IMR-90 (cell line): ENCODE data around the gene CAVIN2. TPM values are rescaled to one million over a fixed set of nuclear protein-coding genes. Genes with fewer than 3 reads are reported as not detected.

Experiments used
- ATAC-seq: fragments of 200-7000 bp; cut with Tn5 transposase; 2 replicates; pipeline ENCODE4 v1.9.1; 2020; ENCODE audit warnings: low read depth, mild to moderate bottlenecking, moderate library complexity
- BruUV-seq: library from RNA; stranded (reverse); fragments of 400-500 nt; replicated peaks from 2 replicates; lab custom pipeline; 2021; lab: Mats Ljungman, UMichigan
- CTCF ChIA-PET: fragments of 300-600 bp; formaldehyde crosslinking; extraction: SDS; loops from one replicate; lab custom pipeline; 2021; ENCODE audit warnings: antibody characterized with exemption; lab: Yijun Ruan, JAX
- POLR2A ChIA-PET: fragments of 300-600 bp; sonication (Branson Sonifier 250); formaldehyde crosslinking; loops from one replicate; lab custom pipeline; 2022; ENCODE audit warnings: antibody characterized with exemption; ENCODE audit not compliant: unreplicated experiment; lab: Charles Lee
- DNase-seq: peaks from one replicate; pipeline ENCODE4 v3.0.0; 2013
- H2AFZ ChIP-seq: replicated peaks from 2 replicates; pipeline ENCODE3; 2013; ENCODE audit warnings: low read length, mild to moderate bottlenecking; ENCODE audit not compliant: poor library complexity
- H2AK5ac ChIP-seq: 2 replicates; pipeline ENCODE4 v1.6.1; 2013; ENCODE audit warnings: low read depth, low read length, inconsistent platforms
- H2AK9ac ChIP-seq: replicated peaks from 2 replicates; pipeline ENCODE3; 2013; ENCODE audit warnings: mild to moderate bottlenecking, low read depth, low read length, moderate library complexity; ENCODE audit not compliant: poor library complexity
- H2BK120ac ChIP-seq: 2 replicates; pipeline ENCODE4 v1.6.1; 2013; ENCODE audit warnings: low read depth, low read length, inconsistent platforms
- H2BK15ac ChIP-seq: 3 replicates; pipeline ENCODE4 v1.6.1; 2013; ENCODE audit warnings: low read depth, low read length, inconsistent platforms
- H2BK20ac ChIP-seq: 2 replicates; pipeline ENCODE4 v1.6.1; 2013; ENCODE audit warnings: low read depth, mild to moderate bottlenecking, inconsistent platforms, low read length, moderate library complexity
- H2BK5ac ChIP-seq: 2 replicates; pipeline ENCODE4 v1.6.1; 2013; ENCODE audit warnings: mild to moderate bottlenecking, low read depth, low read length, inconsistent platforms; ENCODE audit not compliant: poor library complexity, severe bottlenecking
- H3K14ac ChIP-seq: replicated peaks from 2 replicates; pipeline ENCODE4 v1.6.1; 2013; ENCODE audit warnings: low read depth, low read length, inconsistent platforms
- H3K18ac ChIP-seq: 2 replicates; pipeline ENCODE4 v1.6.1; 2013; ENCODE audit warnings: low read depth, low read length, control low read depth
- H3K23ac ChIP-seq: 2 replicates; pipeline ENCODE4 v1.6.1; 2013; ENCODE audit warnings: low read depth, low read length, inconsistent platforms
- H3K27ac ChIP-seq: 2 replicates; pipeline ENCODE4 v1.5.1; 2013; ENCODE audit warnings: mild to moderate bottlenecking, control low read depth, low read length; ENCODE audit not compliant: insufficient read depth
- H3K27me3 ChIP-seq: 2 replicates; pipeline ENCODE4 v1.6.1; 2013; ENCODE audit warnings: low read length; ENCODE audit not compliant: control insufficient read depth, insufficient read depth
- H3K36me3 ChIP-seq: 2 replicates; pipeline ENCODE4 v1.6.1; 2013; ENCODE audit warnings: low read length, mixed read lengths; ENCODE audit not compliant: control insufficient read depth, insufficient read depth
- H3K4ac ChIP-seq: 2 replicates; pipeline ENCODE4 v1.6.1; 2013; ENCODE audit warnings: low read depth, low read length, inconsistent platforms
- H3K4me1 ChIP-seq: 2 replicates; pipeline ENCODE4 v1.6.1; 2013; ENCODE audit warnings: low read length, mixed read lengths; ENCODE audit not compliant: control insufficient read depth, insufficient read depth
- H3K4me2 ChIP-seq: 2 replicates; pipeline ENCODE4 v1.6.1; 2013; ENCODE audit warnings: low read depth, mild to moderate bottlenecking, control low read depth, low read length, moderate library complexity
- H3K4me3 ChIP-seq: 2 replicates; pipeline ENCODE4 v1.5.1; 2013; ENCODE audit warnings: low read depth, mild to moderate bottlenecking, control low read depth, low read length, moderate library complexity; ENCODE audit not compliant: insufficient read depth
- H3K56ac ChIP-seq: 2 replicates; pipeline ENCODE4 v1.6.1; 2013; ENCODE audit warnings: low read length, inconsistent platforms; ENCODE audit not compliant: insufficient read depth; ENCODE audit errors: extremely low read depth
- H3K79me1 ChIP-seq, 2 experiments: 2 replicates each; pipeline ENCODE4 v1.6.1; 2013; ENCODE audit warnings: low read length in 2 of 2, inconsistent platforms in 1 of 2, low read depth in 1 of 2
- H3K9ac ChIP-seq: 2 replicates; pipeline ENCODE4 v1.6.1; 2013; ENCODE audit warnings: low read depth, low read length, control low read depth
- H3K9me1 ChIP-seq: 2 replicates; pipeline ENCODE4 v1.6.1; 2013; ENCODE audit warnings: low read length, inconsistent platforms; ENCODE audit not compliant: insufficient read depth
- H3K9me3 ChIP-seq: 2 replicates; pipeline ENCODE4 v1.6.1; 2013; ENCODE audit warnings: low read length; ENCODE audit not compliant: control insufficient read depth, insufficient read depth
- H4K20me1 ChIP-seq: 2 replicates; pipeline ENCODE4 v1.6.1; 2013; ENCODE audit warnings: low read length, inconsistent platforms; ENCODE audit not compliant: insufficient read depth
- H4K5ac ChIP-seq: 2 replicates; pipeline ENCODE4 v1.6.1; 2013; ENCODE audit warnings: mild to moderate bottlenecking, low read depth, low read length, control low read depth
- H4K8ac ChIP-seq, 2 experiments: 2 replicates each; pipeline ENCODE4 v1.6.1; 2013; ENCODE audit warnings: low read depth in 2 of 2, low read length in 2 of 2, control low read depth in 1 of 2, inconsistent platforms in 1 of 2
- H4K91ac ChIP-seq: 2 replicates; pipeline ENCODE4 v1.6.1; 2013; ENCODE audit warnings: low read depth, low read length, inconsistent platforms; ENCODE audit not compliant: insufficient read depth
- BHLHE40 ChIP-seq: fragments of 150-350 bp; IDR thresholded peaks from 2 replicates; pipeline ENCODE4 v1.6.1; 2016; ENCODE audit warnings: mild to moderate bottlenecking, low read depth, low read length
- CHD1 ChIP-seq: IDR thresholded peaks from 2 replicates; pipeline ENCODE4 v1.6.1; 2012; ENCODE audit warnings: low read depth, low read length, improper control_type of control experiment
- FOS ChIP-seq: fragments of 150-350 bp; IDR thresholded peaks from 2 replicates; pipeline ENCODE4 v1.6.1; 2016; ENCODE audit warnings: low read depth, low read length
- MAZ ChIP-seq: IDR thresholded peaks from 2 replicates; pipeline ENCODE4 v1.6.1; 2012; ENCODE audit warnings: low read depth, mild to moderate bottlenecking, low read length, improper control_type of control experiment, moderate library complexity, borderline replicate concordance
- MXI1 ChIP-seq: IDR thresholded peaks from 2 replicates; pipeline ENCODE4 v1.6.1; 2012; ENCODE audit warnings: low read depth, mild to moderate bottlenecking, low read length, moderate library complexity, borderline replicate concordance
- POLR2A ChIP-seq: IDR thresholded peaks from 2 replicates; pipeline ENCODE4 v1.6.1; 2012; ENCODE audit warnings: mild to moderate bottlenecking, low read depth, low read length
- RFX5 ChIP-seq: IDR thresholded peaks from 2 replicates; pipeline ENCODE4 v1.8.0; 2012; ENCODE audit warnings: low read depth, mild to moderate bottlenecking, low read length, moderate library complexity
- WGBS, 2 experiments: methylation state at CpG; one replicate each; pipeline versions ENCODE4 v1.1.5 to v1.1.7; 2013; ENCODE audit warnings: missing lambda C conversion rate in 2 of 2; ENCODE audit not compliant: insufficient read length in 1 of 2; ENCODE audit errors: extremely low coverage in 2 of 2; 5-methylcytosine and 5-hydroxymethylcytosine counted together
- dilution Hi-C: fragments of 300-500 bp; cut with HindIII; formaldehyde crosslinking; loops from one replicate; pipeline ENCODE4 v1.14.3; 2018; ENCODE audit warnings: low sequenced_read_pairs; ENCODE audit not compliant: unreplicated experiment
- in situ Hi-C: fragments of 300-500 bp; cut with MboI; formaldehyde crosslinking; loops from 3 replicates; pipeline ENCODE4 v1.14.3; 2019; ENCODE audit warnings: low sequenced_read_pairs, inconsistent platforms, mixed read lengths
- intact Hi-C: fragments of 100-400 bp; cut with micrococcal nuclease; formaldehyde crosslinking; loops from 2 replicates; pipeline ENCODE4 v1.10.0; 2022
- polyA plus RNA-seq, 3 experiments: library from polyadenylated mRNA; depleted of rRNA; stranded (reverse); fragments of >200 nt; gene quantifications; 2 replicates each; pipeline ENCODE4 v1.2.3, GENCODE V29; 2012; ENCODE audit warnings: low replicate concordance in 1 of 3
- total RNA-seq: library from RNA; depleted of rRNA; stranded (reverse); fragments of >200 nt; gene quantifications from 2 replicates; pipeline ENCODE4 v1.2.3, GENCODE V29; 2012
- TF ChIP-seq, protein P1 (sequence below): fragments of 150-350 bp; IDR thresholded peaks from 2 replicates; pipeline ENCODE4 v1.6.1; 2017; ENCODE audit warnings: mild to moderate bottlenecking, antibody characterized with exemption, low read length, low read depth
- TF ChIP-seq, protein P2 (sequence below): conservative IDR thresholded peaks from 2 replicates; pipeline ENCODE4 v1.5.1; 2012; ENCODE audit warnings: mild to moderate bottlenecking, low read depth, low read length, improper control_type of control experiment

The CAVIN2 gene
- total and polyA plus RNA-seq, 2 of the 4 experiments (the other 2 are of a cell fraction), result 7.7 to 11.5 TPM

DNA sequence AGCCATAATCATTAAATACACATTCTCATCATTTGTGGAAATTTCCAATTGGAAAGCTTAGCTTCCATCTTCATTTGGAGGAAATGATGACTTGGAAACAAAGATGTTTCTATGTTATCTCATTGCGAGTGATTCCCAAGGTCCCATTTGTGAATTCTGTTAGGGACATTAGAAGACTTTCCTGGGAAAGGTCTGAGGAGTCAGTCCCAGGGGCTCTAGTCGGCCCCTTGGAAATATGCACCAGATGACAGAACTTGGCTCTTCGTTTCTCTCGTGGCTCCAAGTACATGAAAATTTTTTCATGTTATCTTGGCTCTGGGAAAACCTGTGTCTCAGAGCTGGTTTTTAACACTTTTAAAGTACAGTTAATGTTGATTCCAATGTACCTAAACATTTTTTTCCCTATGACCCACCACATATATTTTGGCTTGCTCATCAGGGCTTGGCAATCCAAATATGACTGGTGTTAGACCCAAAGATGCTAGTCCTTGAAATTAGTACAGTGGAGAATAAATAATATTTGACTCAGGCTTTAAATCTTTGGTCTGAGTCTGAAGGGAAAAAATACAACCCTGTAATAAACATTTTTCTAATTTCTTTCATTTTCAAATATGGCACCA is 15.4 kb upstream of the CAVIN2 start:
- 0 out of 3 replicates have a peak overlapping the region, but pooled peaks have one; percentile 6 for H2BK15ac ChIP-seq
- ATAC-seq, result no peak
- H3K4me2 ChIP-seq, result no peak overlapping the region
- dilution Hi-C loops (no loop called here), intact Hi-C loops (loop anchor here (10.0 kb wide), 1 partner anchor 157 kb away; no protein-coding TSS in a partner anchor), in situ Hi-C loops (no loop called here)
- peak overlapping the region; percentile 37; the same call in 1 of the 2 replicates for H4K91ac ChIP-seq
- no peaks in the 10 kb centered on the region for H3K36me3 ChIP-seq
- H2AK5ac ChIP-seq, result no peak overlapping the region
- DNase-seq, result peak; percentile 49
- no peak overlapping the region for H3K4me3 ChIP-seq
- H3K27ac ChIP-seq, result no peak overlapping the region
- no TSS peak for BruUV-seq
- no peaks in the 10 kb centered on the region; the same call in 1 of the 2 replicates for H3K9me3 ChIP-seq
- peak overlapping the region; percentile 24; the same call in 1 of the 2 replicates for H2BK120ac ChIP-seq
- H3K4me1 ChIP-seq, result peaks cover 16% of the 10 kb centered on the region
- H4K8ac ChIP-seq, result no peak overlapping the region; a peak in 1 of 4 replicates
- peaks cover 12% of the 10 kb centered on the region for H3K9me1 ChIP-seq
- no peaks in the 10 kb centered on the region for H4K20me1 ChIP-seq
- WGBS, 2 experiments, result 80% methylated on average over 1 of the region's 4 CpGs; no CpG with 5 or more reads in 1 of the 2 experiments
- CTCF ChIA-PET, result interaction anchor here (1.0 kb wide), 1 partner anchor 15 kb away, joined by 3 read pairs; no protein-coding TSS in a partner anchor
- no peaks in the 10 kb centered on the region for H3K27me3 ChIP-seq
- H3K4ac ChIP-seq, result no peak overlapping the region
- H3K56ac ChIP-seq, result no peak overlapping the region
- H3K18ac ChIP-seq, result no peak overlapping the region
- no peak overlapping the region for H2AK9ac ChIP-seq
- no peak overlapping the region for H2BK20ac ChIP-seq
- no peak overlapping the region for H3K9ac ChIP-seq
- H3K14ac ChIP-seq, result no peak overlapping the region
- POLR2A ChIA-PET, result no interaction called here
- H3K79me1 ChIP-seq, result no peaks in the 10 kb centered on the region
- no peak overlapping the region for H3K23ac ChIP-seq
- H4K5ac ChIP-seq, result no peak overlapping the region
- H2BK5ac ChIP-seq, result no peak overlapping the region
- TF ChIP-seq POLR2A (no peak), MAZ (no peak), RFX5 (no peak), MXI1 (no peak), CHD1 (no peak), BHLHE40 (no peak), FOS (no peak)
- TF ChIP-seq, protein P1, sequence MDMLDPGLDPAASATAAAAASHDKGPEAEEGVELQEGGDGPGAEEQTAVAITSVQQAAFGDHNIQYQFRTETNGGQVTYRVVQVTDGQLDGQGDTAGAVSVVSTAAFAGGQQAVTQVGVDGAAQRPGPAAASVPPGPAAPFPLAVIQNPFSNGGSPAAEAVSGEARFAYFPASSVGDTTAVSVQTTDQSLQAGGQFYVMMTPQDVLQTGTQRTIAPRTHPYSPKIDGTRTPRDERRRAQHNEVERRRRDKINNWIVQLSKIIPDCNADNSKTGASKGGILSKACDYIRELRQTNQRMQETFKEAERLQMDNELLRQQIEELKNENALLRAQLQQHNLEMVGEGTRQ, result no peak
- TF ChIP-seq, protein P2, sequence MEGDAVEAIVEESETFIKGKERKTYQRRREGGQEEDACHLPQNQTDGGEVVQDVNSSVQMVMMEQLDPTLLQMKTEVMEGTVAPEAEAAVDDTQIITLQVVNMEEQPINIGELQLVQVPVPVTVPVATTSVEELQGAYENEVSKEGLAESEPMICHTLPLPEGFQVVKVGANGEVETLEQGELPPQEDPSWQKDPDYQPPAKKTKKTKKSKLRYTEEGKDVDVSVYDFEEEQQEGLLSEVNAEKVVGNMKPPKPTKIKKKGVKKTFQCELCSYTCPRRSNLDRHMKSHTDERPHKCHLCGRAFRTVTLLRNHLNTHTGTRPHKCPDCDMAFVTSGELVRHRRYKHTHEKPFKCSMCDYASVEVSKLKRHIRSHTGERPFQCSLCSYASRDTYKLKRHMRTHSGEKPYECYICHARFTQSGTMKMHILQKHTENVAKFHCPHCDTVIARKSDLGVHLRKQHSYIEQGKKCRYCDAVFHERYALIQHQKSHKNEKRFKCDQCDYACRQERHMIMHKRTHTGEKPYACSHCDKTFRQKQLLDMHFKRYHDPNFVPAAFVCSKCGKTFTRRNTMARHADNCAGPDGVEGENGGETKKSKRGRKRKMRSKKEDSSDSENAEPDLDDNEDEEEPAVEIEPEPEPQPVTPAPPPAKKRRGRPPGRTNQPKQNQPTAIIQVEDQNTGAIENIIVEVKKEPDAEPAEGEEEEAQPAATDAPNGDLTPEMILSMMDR, result no peak
- no peak overlapping the region for H2AFZ ChIP-seq
